HCT116 (cell line): ENCODE data around the gene MOB3C. TPM values are rescaled to one million over a fixed set of nuclear protein-coding genes. Genes with fewer than 3 reads are reported as not detected.

Experiments
- ATAC-seq: fragments of 200-7000 bp; cut with Tn5 transposase; 2 replicates; pipeline ENCODE4 v1.9.1; 2020; ENCODE audit warnings: mild to moderate bottlenecking, moderate library complexity
- BruUV-seq: library from RNA; stranded (reverse); fragments of 400-500 nt; replicated peaks from 2 replicates; lab custom pipeline; 2021; lab: Mats Ljungman, UMichigan
- CTCF ChIA-PET: fragments of 300-600 bp; sonication (Branson Sonifier 250); formaldehyde crosslinking; loops from one replicate; lab custom pipeline; 2021; ENCODE audit warnings: antibody characterized with exemption; lab: Charles Lee
- POLR2A ChIA-PET: fragments of 300-600, 350-600 bp; sonication (Branson Sonifier 250); formaldehyde crosslinking; loops from one replicate; lab custom pipeline; 2021; ENCODE audit warnings: antibody characterized with exemption; lab: Charles Lee
- RAD21 ChIA-PET, 2 experiments: fragments of 300-600 bp; sonication (Branson Sonifier 250); formaldehyde crosslinking; loops; one replicate each; lab custom pipeline; 2023; ENCODE audit warnings: low total read pairs in 2 of 2; ENCODE audit not compliant: uncharacterized antibody in 2 of 2, unreplicated experiment in 2 of 2, low non-redundant PET in 1 of 2; lab: Charles Lee
- DNase-seq: peaks from one replicate; pipeline ENCODE4 v3.0.0-alpha.2; 2010; ENCODE audit warnings: low read depth, low spot score
- H2AFZ ChIP-seq: fragments of 200-600 bp; shearing (Covaris generic), sonication (generic); 2 replicates; pipeline ENCODE4 v1.6.1; 2017; ENCODE audit warnings: low read depth, mixed run types, mixed read lengths, antibody characterized with exemption, low read length; ENCODE audit not compliant: poor library complexity, severe bottlenecking
- H3K27ac ChIP-seq: 2 replicates; pipeline ENCODE4 v1.5.1; 2012; ENCODE audit warnings: low read depth, low read length
- H3K27me3 ChIP-seq: fragments of 200-600 bp; sonication (generic); 2 replicates; pipeline ENCODE4 v1.6.1; 2016; ENCODE audit warnings: mixed run types, low read length, mixed read lengths; ENCODE audit not compliant: insufficient read depth
- H3K36me3 ChIP-seq, 2 experiments: fragments of 200-500 bp in 1 of 2; fragments of 200-600 bp in 1 of 2; sonication (Bioruptor generic) in 1 of 2; sonication (generic) in 1 of 2; 2 replicates each; pipeline versions ENCODE4 v1.5.1 to v1.6.1; 2014 to 2016; ENCODE audit warnings: low read length in 2 of 2, inconsistent platforms in 1 of 2, mixed read lengths in 1 of 2, mixed run types in 1 of 2; ENCODE audit not compliant: insufficient read depth in 2 of 2, control insufficient read depth in 1 of 2
- H3K4me1 ChIP-seq, 2 experiments: fragments of 200-600 bp in 1 of 2; sonication (generic) in 1 of 2; 2 replicates each; pipeline versions ENCODE4 v1.5.1 to v1.6.1; 2012 to 2017; ENCODE audit warnings: low read length in 2 of 2, inconsistent platforms in 1 of 2, mild to moderate bottlenecking in 1 of 2, mixed read lengths in 1 of 2, mixed run types in 1 of 2, moderate library complexity in 1 of 2; ENCODE audit not compliant: insufficient read depth in 2 of 2, control insufficient read depth in 1 of 2
- H3K4me2 ChIP-seq: fragments of 200-600 bp; sonication (generic); 2 replicates; pipeline ENCODE4 v1.6.1; 2017; ENCODE audit warnings: mixed run types, low read length, mixed read lengths
- H3K4me3 ChIP-seq, 2 experiments: fragments of 200-600 bp in 1 of 2; sonication (generic) in 1 of 2; replicated peaks in 1 of 2; 2 replicates each; pipeline ENCODE4 v1.5.1; 2011 to 2016; ENCODE audit warnings: low read length in 2 of 2, control low read depth in 1 of 2, low read depth in 1 of 2, mild to moderate bottlenecking in 1 of 2, mixed read lengths in 1 of 2, mixed run types in 1 of 2
- H3K79me2 ChIP-seq: fragments of 200-600 bp; sonication (generic); 2 replicates; pipeline ENCODE4 v1.6.1; 2017; ENCODE audit warnings: mild to moderate bottlenecking, mixed run types, low read length, moderate library complexity, mixed read lengths; ENCODE audit not compliant: insufficient read depth
- H3K9ac ChIP-seq: fragments of 200-600 bp; sonication (generic); 2 replicates; pipeline ENCODE4 v1.6.1; 2016; ENCODE audit warnings: low read length, mixed read lengths
- H3K9me2 ChIP-seq: fragments of 200-600 bp; sonication (generic), shearing (Covaris generic); 2 replicates; pipeline ENCODE4 v1.6.1; 2017; ENCODE audit warnings: mixed run types, mild to moderate bottlenecking, moderate library complexity; ENCODE audit not compliant: insufficient read depth
- H3K9me3 ChIP-seq, 2 experiments: fragments of 200-500 bp in 1 of 2; fragments of 200-600 bp in 1 of 2; sonication (Bioruptor generic) in 1 of 2; sonication (generic) in 1 of 2; 2 replicates each; pipeline ENCODE4 v1.6.1; 2014 to 2017; ENCODE audit warnings: low read length in 2 of 2, mixed read lengths in 2 of 2, inconsistent platforms in 1 of 2, low read depth in 1 of 2, mild to moderate bottlenecking in 1 of 2, mixed run types in 1 of 2, moderate library complexity in 1 of 2; ENCODE audit not compliant: control insufficient read depth in 1 of 2, insufficient read depth in 1 of 2
- H4K20me1 ChIP-seq: fragments of 200-600 bp; sonication (generic), shearing (Covaris generic); 2 replicates; pipeline ENCODE4 v1.6.1; 2017; ENCODE audit warnings: mixed run types, mild to moderate bottlenecking, moderate library complexity; ENCODE audit not compliant: insufficient read depth
- EGR1 ChIP-seq: IDR thresholded peaks from 2 replicates; pipeline ENCODE4 v1.6.1; 2012; ENCODE audit warnings: low read depth
- ELF1 ChIP-seq: IDR thresholded peaks from 2 replicates; pipeline ENCODE4 v1.6.1; 2012; ENCODE audit warnings: low read depth, borderline replicate concordance
- EZH2phosphoT487 ChIP-seq: fragments of 200-600 bp; IDR thresholded peaks from 2 replicates; pipeline ENCODE4 v1.6.1; 2018; ENCODE audit warnings: antibody characterized with exemption, borderline replicate concordance
- POLR2AphosphoS5 ChIP-seq: IDR thresholded peaks from 2 replicates; pipeline ENCODE4 v1.6.1; 2011; ENCODE audit warnings: mild to moderate bottlenecking, low read depth, low read length, moderate library complexity
- TCF7L2 ChIP-seq: IDR thresholded peaks from 2 replicates; pipeline ENCODE4 v1.7.0; 2011; ENCODE audit warnings: borderline replicate concordance, inconsistent platforms; ENCODE audit not compliant: insufficient read depth, insufficient read length; ENCODE audit errors: extremely low read depth
- YY1 ChIP-seq: IDR thresholded peaks from 2 replicates; pipeline ENCODE4 v1.6.1; 2011; ENCODE audit warnings: low read length, low read depth, moderate library complexity, mild to moderate bottlenecking; ENCODE audit not compliant: insufficient replicate concordance; ENCODE audit errors: extremely low read depth
- intact Hi-C: fragments of 100-400 bp; cut with micrococcal nuclease; formaldehyde crosslinking; loops from 2 replicates; pipeline ENCODE4 v1.10.0; 2022
- total RNA-seq: library from RNA; stranded (reverse); gene quantifications from one replicate; pipeline ENCODE4 v1.2.1, GENCODE V29; 2021; ENCODE audit not compliant: unreplicated experiment
- TF ChIP-seq, protein P1 (sequence below): IDR thresholded peaks from 2 replicates; pipeline ENCODE4 v1.6.1; 2011; ENCODE audit warnings: mild to moderate bottlenecking, low read length, moderate library complexity; ENCODE audit not compliant: insufficient replicate concordance; ENCODE audit errors: extremely low read depth

The MOB3C gene
- total RNA-seq, 1 experiment from 2014 or later: 5.5 TPM

GRCh38 chr1:46642115-46642680 lies 25.6 kb upstream of the MOB3C start:
- Histone ChIP-seq H3K27ac (no peak overlapping the region), H3K9me3 (no peaks in the 10 kb centered on the region), H3K9me2 (no peaks in the 10 kb centered on the region), H3K4me1 (peaks cover 0 to 6% of the 10 kb centered on the region in 2 experiments; a peak in 2 of 4 replicates), H3K4me2 (no peak overlapping the region), H3K4me3 (no peak overlapping the region), H3K79me2 (no peaks in the 10 kb centered on the region), H4K20me1 (no peaks in the 10 kb centered on the region), H3K27me3 (no peaks in the 10 kb centered on the region), H3K36me3 (peaks cover 0 to 1% of the 10 kb centered on the region in 2 experiments; a peak in 1 of 4 replicates), H2AFZ (no peak overlapping the region), H3K9ac (no peak overlapping the region)
- ChIA-PET RAD21 (no interaction called here), POLR2A (no interaction called here), CTCF (no interaction called here)
- intact Hi-C loops: no loop called here
- no peak for ATAC-seq
- no peak for TF ChIP-seq YY1
- TF ChIP-seq, protein P1, sequence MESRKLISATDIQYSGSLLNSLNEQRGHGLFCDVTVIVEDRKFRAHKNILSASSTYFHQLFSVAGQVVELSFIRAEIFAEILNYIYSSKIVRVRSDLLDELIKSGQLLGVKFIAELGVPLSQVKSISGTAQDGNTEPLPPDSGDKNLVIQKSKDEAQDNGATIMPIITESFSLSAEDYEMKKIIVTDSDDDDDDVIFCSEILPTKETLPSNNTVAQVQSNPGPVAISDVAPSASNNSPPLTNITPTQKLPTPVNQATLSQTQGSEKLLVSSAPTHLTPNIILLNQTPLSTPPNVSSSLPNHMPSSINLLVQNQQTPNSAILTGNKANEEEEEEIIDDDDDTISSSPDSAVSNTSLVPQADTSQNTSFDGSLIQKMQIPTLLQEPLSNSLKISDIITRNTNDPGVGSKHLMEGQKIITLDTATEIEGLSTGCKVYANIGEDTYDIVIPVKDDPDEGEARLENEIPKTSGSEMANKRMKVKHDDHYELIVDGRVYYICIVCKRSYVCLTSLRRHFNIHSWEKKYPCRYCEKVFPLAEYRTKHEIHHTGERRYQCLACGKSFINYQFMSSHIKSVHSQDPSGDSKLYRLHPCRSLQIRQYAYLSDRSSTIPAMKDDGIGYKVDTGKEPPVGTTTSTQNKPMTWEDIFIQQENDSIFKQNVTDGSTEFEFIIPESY: no peak
- no peak for TF ChIP-seq EGR1
- no peak for TF ChIP-seq POLR2AphosphoS5
- TF ChIP-seq EZH2phosphoT487: no peak
- TF ChIP-seq ELF1: no peak
- TF ChIP-seq TCF7L2: no peak
- BruUV-seq: no TSS peak
- DNase-seq: no peak
